Mammary epithelial cell (primary cell): Measurements from ENCODE around the gene SYT9.

Experiments
- CTCF ChIP-seq, 2 donors: IDR thresholded peaks in 1 of 2; conservative IDR thresholded peaks in 1 of 2; 2 replicates each; pipeline ENCODE4 v1.5.1; 2011 to 2012; ENCODE audit warnings: inconsistent platforms in 2 of 2, low read length in 2 of 2, mild to moderate bottlenecking in 2 of 2, control low read depth in 1 of 2, low read depth in 1 of 2; ENCODE audit not compliant: insufficient read depth in 1 of 2; ENCODE audit errors: extremely low read depth in 1 of 2
- EZH2 ChIP-seq: IDR thresholded peaks from 2 replicates; pipeline ENCODE4 v1.6.1; 2012; ENCODE audit warnings: low read length, inconsistent platforms, borderline replicate concordance

GRCh38 chr11:7493670-7494069, 242.0 kb downstream of the SYT9 start:
- TF ChIP-seq CTCF (conservative IDR thresholded peaks at IDR 0.05 in 1 of 2, IDR thresholded peaks at IDR 0.05 in 1 of 2; ENCODE audit: extremely low read depth in 1 of 2, insufficient read depth in 1 of 2, low read depth in 1 of 2, low read length in 2 of 2) (no peak), EZH2 (no peak)
